ENCODE results near the gene RXRA. TPM values are rescaled to one million over a fixed set of nuclear protein-coding genes. Genes with fewer than 3 reads are reported as not detected.

RXRA gene
- polyA plus RNA-seq, 1 of the 3 experiments (the other 2 are of a cell fraction) = 7.6 TPM

GRCh38 chr9:134476942-134477335, 150.7 kb downstream of the RXRA start (continued):
- TF ChIP-seq FOXJ3 (CRISPR knock-in tag; IDR thresholded peaks at IDR 0.05) (no peak), MXI1 (IDR thresholded peaks at IDR 0.05; ENCODE audit: low read depth, low read length) (no peak), EZH2phosphoT487 (IDR thresholded peaks at IDR 0.05; ENCODE audit: borderline replicate concordance, low read depth) (no peak)

GRCh38 chr9:134477342-134477925, 151.2 kb downstream of the RXRA start:
- Histone ChIP-seq H3K27ac (ENCODE audit: low read depth in 2 of 2, low read length in 1 of 2) (no peak overlapping the region), H3K4me1 (ENCODE audit: control insufficient read depth in 1 of 2, insufficient read depth in 2 of 2, low read depth in 1 of 2, low read length in 1 of 2) (no peaks in the 10 kb centered on the region), H3F3A (replicated peaks; ENCODE audit: insufficient read depth) (no peaks in the 10 kb centered on the region), H3K9me3 (no peaks in the 10 kb centered on the region), H3K27me3 (ENCODE audit: insufficient read depth) (no peaks in the 10 kb centered on the region), H3K4me2 (no peak overlapping the region), H3K9ac (no peak overlapping the region), H3K9me2 (no peaks in the 10 kb centered on the region), H4K20me1 (ENCODE audit: insufficient read depth) (no peaks in the 10 kb centered on the region), H3K79me2 (ENCODE audit: insufficient read depth) (no peaks in the 10 kb centered on the region), H2AFZ (ENCODE audit: low read depth) (no peak overlapping the region), H3K36me3 (replicated peaks in 1 of 2; ENCODE audit: control insufficient read depth in 1 of 2, insufficient read depth in 2 of 2, low read length in 1 of 2) (no peaks in the 10 kb centered on the region), H3K4me3 (ENCODE audit: low read depth in 2 of 2, low read length in 1 of 2) (no peak overlapping the region)
- WGBS (ENCODE audit: low lambda C conversion rate) = 92% methylated on average over 7 of the region's 15 CpGs
- no peak for TF ChIP-seq ZBTB33 (IDR thresholded peaks at IDR 0.05; ENCODE audit: borderline replicate concordance, low read depth)
- TF ChIP-seq FOSL2 (IDR thresholded peaks at IDR 0.05; ENCODE audit: borderline replicate concordance, low read depth) = no peak
- ChIA-PET POLR2A (no interaction called here), CTCF (interaction anchor here (1.7 kb wide), 1 partner anchor 27 kb away, joined by 6 read pairs; no protein-coding TSS in a partner anchor)
- no peak for DNase-seq

- no peak for DNase-seq
- no peaks in the 10 kb centered on the region for H3K4me1 ChIP-seq (ENCODE audit: control insufficient read depth in 1 of 2, insufficient read depth in 2 of 2, low read depth in 1 of 2, low read length in 1 of 2)
- no peak overlapping the region for H2AFZ ChIP-seq (ENCODE audit: low read depth)
- POLR2A ChIA-PET = no interaction called here
- no peaks in the 10 kb centered on the region for H3K27me3 ChIP-seq (ENCODE audit: insufficient read depth)
- no peak overlapping the region for H3K27ac ChIP-seq (ENCODE audit: low read depth in 2 of 2, low read length in 1 of 2)
- no peaks in the 10 kb centered on the region for H3K9me2 ChIP-seq
- CTCF ChIA-PET = interaction anchor here (1.7 kb wide), 1 partner anchor 28 kb away, joined by 6 read pairs; no protein-coding TSS in a partner anchor
- no peaks in the 10 kb centered on the region for H3K79me2 ChIP-seq (ENCODE audit: insufficient read depth)
- no peaks in the 10 kb centered on the region for H4K20me1 ChIP-seq (ENCODE audit: insufficient read depth)
- H3K4me2 ChIP-seq = no peak overlapping the region
- H3K36me3 ChIP-seq (replicated peaks in 1 of 2; ENCODE audit: control insufficient read depth in 1 of 2, insufficient read depth in 2 of 2, low read length in 1 of 2) = no peaks in the 10 kb centered on the region
- no peaks in the 10 kb centered on the region for H3F3A ChIP-seq (replicated peaks; ENCODE audit: insufficient read depth)
- H3K4me3 ChIP-seq (ENCODE audit: low read depth in 2 of 2, low read length in 1 of 2) = no peak overlapping the region
- no peak overlapping the region for H3K9ac ChIP-seq
- 87% methylated on average over 12 of the region's 14 CpGs for WGBS (ENCODE audit: low lambda C conversion rate)
- TF ChIP-seq FOXJ3 (CRISPR knock-in tag; IDR thresholded peaks at IDR 0.05) (no peak), TAF1 (IDR thresholded peaks at IDR 0.05; ENCODE audit: borderline replicate concordance, low read depth, low read length) (no peak), MAX (IDR thresholded peaks at IDR 0.05; ENCODE audit: low read depth) (no peak), POLR2AphosphoS5 (IDR thresholded peaks at IDR 0.05; ENCODE audit: low read depth, low read length) (no peak), RAD21 (IDR thresholded peaks at IDR 0.05; ENCODE audit: low read length) (no peak), USF1 (IDR thresholded peaks at IDR 0.05; ENCODE audit: borderline replicate concordance, low read depth) (no peak), NFIC (IDR thresholded peaks at IDR 0.05; ENCODE audit: borderline replicate concordance) (no peak), ELF1 (IDR thresholded peaks at IDR 0.05) (no peak), YY1 (IDR thresholded peaks at IDR 0.05; ENCODE audit: low read depth) (no peak), SMC3 (IDR thresholded peaks at IDR 0.05; ENCODE audit: low read depth, low read length) (no peak), PBX3 (IDR thresholded peaks at IDR 0.05) (no peak), EP300 (IDR thresholded peaks at IDR 0.05; ENCODE audit: borderline replicate concordance in 1 of 2, low read depth in 1 of 2, low read length in 1 of 2) (no peak), MXI1 (IDR thresholded peaks at IDR 0.05; ENCODE audit: low read depth, low read length) (no peak), FOXM1 (IDR thresholded peaks at IDR 0.05; ENCODE audit: low read depth) (no peak), CHD2 (IDR thresholded peaks at IDR 0.05; ENCODE audit: low read length, partially characterized antibody) (no peak)
- H3K9me3 ChIP-seq = no peaks in the 10 kb centered on the region
Observed at GRCh38 chr9:134477927-134478326, 151.7 kb downstream of the RXRA start.
